ENCODE data around the gene ZNF750. TPM values are rescaled to one million over a fixed set of nuclear protein-coding genes. Genes with fewer than 3 reads are reported as not detected.

The ZNF750 gene
- total RNA-seq, 1 experiment from 2014 or later: not detected

GRCh38 chr17:82879241-82879640, 39.4 kb upstream of the ZNF750 start:
- no peak for DNase-seq (ENCODE audit: low read depth, low spot score)
- Histone ChIP-seq H3K4me3 (ENCODE audit: low read depth in 2 of 2, low read length in 2 of 2) (no peak overlapping the region), H3K36me3 (ENCODE audit: control insufficient read depth, insufficient read depth, low read length) (no peaks in the 10 kb centered on the region), H3K27me3 (ENCODE audit: control insufficient read depth, insufficient read depth, low read length) (no peaks in the 10 kb centered on the region), H3K9me3 (ENCODE audit: control insufficient read depth, insufficient read depth, low read depth, low read length) (no peaks in the 10 kb centered on the region), H3K4me1 (ENCODE audit: control insufficient read depth, insufficient read depth, low read length) (no peaks in the 10 kb centered on the region), H3K27ac (ENCODE audit: low read length) (no peak overlapping the region)
- no peak for TF ChIP-seq POLR2AphosphoS5 (IDR thresholded peaks at IDR 0.05; ENCODE audit: low read depth, low read length)
- TF ChIP-seq, protein P1, sequence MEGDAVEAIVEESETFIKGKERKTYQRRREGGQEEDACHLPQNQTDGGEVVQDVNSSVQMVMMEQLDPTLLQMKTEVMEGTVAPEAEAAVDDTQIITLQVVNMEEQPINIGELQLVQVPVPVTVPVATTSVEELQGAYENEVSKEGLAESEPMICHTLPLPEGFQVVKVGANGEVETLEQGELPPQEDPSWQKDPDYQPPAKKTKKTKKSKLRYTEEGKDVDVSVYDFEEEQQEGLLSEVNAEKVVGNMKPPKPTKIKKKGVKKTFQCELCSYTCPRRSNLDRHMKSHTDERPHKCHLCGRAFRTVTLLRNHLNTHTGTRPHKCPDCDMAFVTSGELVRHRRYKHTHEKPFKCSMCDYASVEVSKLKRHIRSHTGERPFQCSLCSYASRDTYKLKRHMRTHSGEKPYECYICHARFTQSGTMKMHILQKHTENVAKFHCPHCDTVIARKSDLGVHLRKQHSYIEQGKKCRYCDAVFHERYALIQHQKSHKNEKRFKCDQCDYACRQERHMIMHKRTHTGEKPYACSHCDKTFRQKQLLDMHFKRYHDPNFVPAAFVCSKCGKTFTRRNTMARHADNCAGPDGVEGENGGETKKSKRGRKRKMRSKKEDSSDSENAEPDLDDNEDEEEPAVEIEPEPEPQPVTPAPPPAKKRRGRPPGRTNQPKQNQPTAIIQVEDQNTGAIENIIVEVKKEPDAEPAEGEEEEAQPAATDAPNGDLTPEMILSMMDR (IDR thresholded peaks at IDR 0.05): no peak
- no peak for TF ChIP-seq REST (IDR thresholded peaks at IDR 0.05; ENCODE audit: insufficient read depth in 1 of 2, low read depth in 2 of 2, low read length in 1 of 2)
- TF ChIP-seq TCF7L2 (IDR thresholded peaks at IDR 0.05; ENCODE audit: low read depth, low read length): no peak
- intact Hi-C loops (cut with micrococcal nuclease; ENCODE audit: unreplicated experiment): no loop called here
- in situ Hi-C loops (cut with HindIII; ENCODE audit: low pct_unique_long_range_greater_than_20kb, low sequenced_read_pairs): no loop called here
- no TSS peak for BruUV-seq (replicated peaks)
- CTCF ChIA-PET: no interaction called here
- ATAC-seq: no peak
- POLR2A ChIA-PET: no interaction called here

DNA sequence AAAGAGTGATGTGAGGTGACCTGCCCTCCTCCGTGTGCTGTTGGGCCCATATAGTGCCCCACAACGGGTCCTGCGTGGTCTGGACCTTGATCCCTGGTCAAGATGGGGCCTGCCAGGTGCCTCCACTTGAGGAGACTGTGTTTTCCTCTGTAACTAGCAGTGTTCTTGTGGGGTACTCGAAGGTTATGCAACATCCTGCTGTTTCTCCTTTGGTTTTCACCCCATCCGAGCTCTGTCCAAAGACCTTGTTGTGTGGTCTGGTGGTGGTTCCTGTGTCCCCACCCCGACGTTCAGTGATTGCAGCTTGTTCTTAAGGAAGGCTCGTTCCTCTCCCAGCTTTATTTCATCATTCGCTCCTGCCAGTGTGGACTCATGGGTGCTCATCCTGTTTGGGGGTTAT, 38.7 kb upstream of the ZNF750 start:
- Histone ChIP-seq H3K4me3 (ENCODE audit: low read depth in 2 of 2, low read length in 2 of 2) (no peak overlapping the region), H3K27me3 (ENCODE audit: control insufficient read depth, insufficient read depth, low read length) (no peaks in the 10 kb centered on the region), H3K36me3 (ENCODE audit: control insufficient read depth, insufficient read depth, low read length) (no peaks in the 10 kb centered on the region), H3K9me3 (ENCODE audit: control insufficient read depth, insufficient read depth, low read depth, low read length) (no peaks in the 10 kb centered on the region), H3K27ac (ENCODE audit: low read length) (no peak overlapping the region), H3K4me1 (ENCODE audit: control insufficient read depth, insufficient read depth, low read length) (no peaks in the 10 kb centered on the region)
- TF ChIP-seq SIN3A (IDR thresholded peaks at IDR 0.05; ENCODE audit: borderline replicate concordance, insufficient read depth, low read depth, low read length) (no peak), POLR2AphosphoS5 (IDR thresholded peaks at IDR 0.05; ENCODE audit: low read depth, low read length) (no peak), TCF7L2 (IDR thresholded peaks at IDR 0.05; ENCODE audit: low read depth, low read length) (no peak), REST (IDR thresholded peaks at IDR 0.05; ENCODE audit: insufficient read depth in 1 of 2, low read depth in 2 of 2, low read length in 1 of 2) (no peak)
- TF ChIP-seq, protein P1 (IDR thresholded peaks at IDR 0.05): no peak
- intact Hi-C loops (cut with micrococcal nuclease; ENCODE audit: unreplicated experiment): no loop called here
- in situ Hi-C loops (cut with HindIII; ENCODE audit: low pct_unique_long_range_greater_than_20kb, low sequenced_read_pairs): no loop called here
- ChIA-PET CTCF (no interaction called here), POLR2A (no interaction called here)
- no peak for ATAC-seq
- DNase-seq (ENCODE audit: low read depth, low spot score): no peak
- no TSS peak for BruUV-seq (replicated peaks)

Measured in Panc1 (cell line).